Neutrophil (primary cell): Measurements from ENCODE around the gene TMEM130.

Experiments
- H3K27ac ChIP-seq: fragments of 200-600 bp; sonication (generic); 2 replicates; pipeline ENCODE4 v1.5.1; 2016; ENCODE audit warnings: mild to moderate bottlenecking, moderate library complexity
- H3K27me3 ChIP-seq: fragments of 200-600 bp; sonication (generic); 2 replicates; pipeline ENCODE4 v1.6.0; 2016; ENCODE audit warnings: mild to moderate bottlenecking
- H3K36me3 ChIP-seq: fragments of 200-600 bp; sonication (generic); 2 replicates; pipeline ENCODE4 v1.5.1; 2017
- H3K4me1 ChIP-seq, 2 experiments: fragments of 200-600 bp in 1 of 2; sonication (generic) in 1 of 2; 1 replicate in 1 of 2; 2 replicates in 1 of 2; pipeline versions ENCODE4 v1.5.1 to v1.6.1; 2013 to 2016; ENCODE audit warnings: low read depth in 1 of 2, low read length in 1 of 2, mild to moderate bottlenecking in 1 of 2, moderate library complexity in 1 of 2; ENCODE audit not compliant: control insufficient read depth in 1 of 2, insufficient read depth in 1 of 2
- H3K4me3 ChIP-seq, 2 experiments: fragments of 200-600 bp in 1 of 2; sonication (generic) in 1 of 2; 1 replicate in 1 of 2; 2 replicates in 1 of 2; pipeline ENCODE4 v1.5.1; 2013 to 2016; ENCODE audit warnings: low read depth in 1 of 2, low read length in 1 of 2, mild to moderate bottlenecking in 1 of 2, moderate library complexity in 1 of 2
- H3K9me3 ChIP-seq: fragments of 200-600 bp; sonication (generic); 2 replicates; pipeline ENCODE4 v1.5.1; 2016
- TF ChIP-seq, protein P1 (sequence below): fragments of 200-600 bp; sonication (generic); IDR thresholded peaks from 2 replicates; pipeline ENCODE4 v1.5.1; 2016; ENCODE audit warnings: antibody characterized with exemption

Gene TMEM130

DNA sequence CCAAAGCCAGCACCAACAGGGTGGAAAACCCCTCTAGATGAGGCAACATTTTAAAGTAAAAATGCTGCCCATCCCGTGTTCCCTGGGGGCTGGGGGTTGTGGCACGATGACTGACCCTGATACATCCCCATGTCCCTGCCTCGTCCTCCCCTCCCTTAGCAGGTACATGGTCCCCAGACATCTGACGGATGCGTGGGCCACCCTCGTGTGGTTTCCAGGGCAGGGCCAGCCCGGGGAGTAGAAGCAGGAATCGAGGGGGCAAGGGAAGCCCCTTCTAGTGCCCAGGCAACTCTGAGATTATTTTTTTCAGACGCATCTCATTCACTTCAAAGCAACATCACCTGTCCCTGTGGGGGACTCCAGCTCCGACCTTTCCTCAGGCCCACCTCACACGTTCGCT, 3.5 kb downstream of the TMEM130 start:
- Histone ChIP-seq H3K9me3 (no peaks in the 10 kb centered on the region), H3K27me3 (peaks cover 78% of the 10 kb centered on the region), H3K27ac (no peak overlapping the region), H3K36me3 (no peaks in the 10 kb centered on the region), H3K4me3 (no peak overlapping the region), H3K4me1 (peaks cover 23 to 31% of the 10 kb centered on the region in 2 experiments)
- TF ChIP-seq, protein P1, sequence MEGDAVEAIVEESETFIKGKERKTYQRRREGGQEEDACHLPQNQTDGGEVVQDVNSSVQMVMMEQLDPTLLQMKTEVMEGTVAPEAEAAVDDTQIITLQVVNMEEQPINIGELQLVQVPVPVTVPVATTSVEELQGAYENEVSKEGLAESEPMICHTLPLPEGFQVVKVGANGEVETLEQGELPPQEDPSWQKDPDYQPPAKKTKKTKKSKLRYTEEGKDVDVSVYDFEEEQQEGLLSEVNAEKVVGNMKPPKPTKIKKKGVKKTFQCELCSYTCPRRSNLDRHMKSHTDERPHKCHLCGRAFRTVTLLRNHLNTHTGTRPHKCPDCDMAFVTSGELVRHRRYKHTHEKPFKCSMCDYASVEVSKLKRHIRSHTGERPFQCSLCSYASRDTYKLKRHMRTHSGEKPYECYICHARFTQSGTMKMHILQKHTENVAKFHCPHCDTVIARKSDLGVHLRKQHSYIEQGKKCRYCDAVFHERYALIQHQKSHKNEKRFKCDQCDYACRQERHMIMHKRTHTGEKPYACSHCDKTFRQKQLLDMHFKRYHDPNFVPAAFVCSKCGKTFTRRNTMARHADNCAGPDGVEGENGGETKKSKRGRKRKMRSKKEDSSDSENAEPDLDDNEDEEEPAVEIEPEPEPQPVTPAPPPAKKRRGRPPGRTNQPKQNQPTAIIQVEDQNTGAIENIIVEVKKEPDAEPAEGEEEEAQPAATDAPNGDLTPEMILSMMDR, result no peak

DNA sequence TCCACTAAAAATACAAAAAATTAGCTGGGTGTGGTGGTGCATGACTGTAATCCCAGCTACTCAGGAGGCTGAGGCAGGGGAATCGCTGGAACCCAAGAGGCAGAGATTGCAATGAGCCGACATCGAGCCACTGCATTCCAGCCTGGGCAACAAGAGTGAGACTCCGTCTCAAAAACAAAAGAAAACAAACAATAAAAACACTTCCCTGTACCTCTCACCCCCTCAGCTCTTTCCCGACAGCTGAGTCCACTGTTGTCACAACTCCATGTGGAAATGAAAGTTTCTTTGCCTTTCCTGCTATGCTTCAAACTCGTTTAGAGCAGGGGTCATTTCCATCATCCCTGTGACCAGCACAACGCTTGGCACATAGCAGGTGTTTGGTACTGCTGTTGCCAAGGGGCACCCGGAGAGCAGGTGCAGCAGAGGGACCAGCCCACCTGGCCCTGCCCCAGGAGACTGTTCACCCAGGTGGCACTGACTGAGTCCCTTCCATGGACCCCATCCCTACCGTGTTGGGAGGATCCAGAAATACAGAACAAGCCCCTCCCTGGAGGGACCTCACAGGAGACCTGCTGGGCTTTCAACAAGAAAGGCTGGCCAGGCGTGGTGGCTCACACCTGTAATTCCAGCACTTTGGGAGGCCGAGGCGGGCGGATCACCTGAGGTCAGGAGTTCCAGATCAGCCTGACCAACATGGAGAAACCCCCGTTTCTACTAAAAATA, 4.9 kb downstream of the TMEM130 start:
- H3K36me3 ChIP-seq, result no peaks in the 10 kb centered on the region
- H3K9me3 ChIP-seq, result no peaks in the 10 kb centered on the region
- TF ChIP-seq, protein P1, result no peak
- H3K4me1 ChIP-seq, result peaks cover 28 to 40% of the 10 kb centered on the region in 2 experiments
- no peak overlapping the region for H3K4me3 ChIP-seq
- H3K27me3 ChIP-seq, result peaks cover 66% of the 10 kb centered on the region
- no peak overlapping the region for H3K27ac ChIP-seq

DNA sequence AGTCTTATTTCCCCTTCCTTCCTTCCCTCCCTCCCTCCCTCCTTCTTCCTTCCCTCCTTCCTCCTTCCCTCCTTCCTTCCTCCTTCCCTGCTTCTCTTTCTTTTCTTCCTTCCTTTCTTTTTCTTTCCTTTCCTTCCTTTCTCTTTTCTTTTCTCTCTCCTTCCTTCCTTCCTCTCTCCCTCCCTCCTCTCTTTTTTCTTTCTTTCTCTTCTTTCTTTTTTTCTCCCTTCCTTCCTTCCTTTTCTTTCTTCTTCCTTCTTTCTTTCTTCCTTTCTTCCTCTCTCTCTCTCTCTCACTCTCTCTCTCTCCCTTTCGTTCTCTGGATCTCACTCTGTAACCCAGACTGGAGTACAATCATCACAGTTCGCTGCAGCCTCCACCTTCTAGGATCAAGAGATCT, 6.2 kb downstream of the TMEM130 start:
- H3K9me3 ChIP-seq, result no peaks in the 10 kb centered on the region
- TF ChIP-seq, protein P1, result no peak
- no peaks in the 10 kb centered on the region for H3K36me3 ChIP-seq
- H3K4me3 ChIP-seq, result no peak overlapping the region
- no peak overlapping the region for H3K27ac ChIP-seq
- peaks cover 20 to 29% of the 10 kb centered on the region in 2 experiments for H3K4me1 ChIP-seq
- H3K27me3 ChIP-seq, result peaks cover 62% of the 10 kb centered on the region

DNA sequence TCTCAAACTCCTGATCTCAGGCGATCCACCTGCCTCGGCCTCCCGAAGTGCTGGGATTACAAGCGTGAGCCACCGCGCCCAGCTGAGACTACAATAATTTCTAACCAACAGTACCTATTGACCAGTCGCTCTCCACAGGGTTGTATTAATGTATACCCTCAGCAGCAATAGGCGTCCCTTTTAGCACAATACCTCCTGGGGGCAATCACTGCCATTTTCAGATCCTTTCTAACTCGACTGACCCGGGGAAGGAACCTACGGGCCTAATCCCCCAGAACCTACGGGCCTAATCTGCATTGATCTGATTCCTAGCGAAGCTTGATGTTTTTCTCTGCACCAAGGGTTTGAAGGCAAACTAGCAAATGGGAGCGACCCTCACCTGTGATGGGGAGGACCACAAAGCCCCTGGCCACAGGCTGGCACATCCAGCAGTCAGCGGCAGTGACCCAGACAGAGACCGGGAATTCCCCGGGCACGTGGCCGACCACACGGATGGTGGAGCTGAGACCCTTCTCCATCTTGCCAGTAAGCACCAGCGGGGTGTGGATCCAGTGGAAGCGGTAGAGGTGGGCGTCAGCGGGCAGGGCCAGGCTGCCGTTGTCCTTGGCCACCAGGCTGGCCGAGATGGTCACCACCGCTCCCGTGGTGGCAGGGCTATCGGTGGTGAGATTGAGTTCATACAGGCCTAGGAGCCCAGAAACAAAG, 6.9 kb downstream of the TMEM130 start:
- H3K36me3 ChIP-seq, result no peaks in the 10 kb centered on the region
- TF ChIP-seq, protein P1, result no peak
- no peaks in the 10 kb centered on the region for H3K9me3 ChIP-seq
- H3K4me1 ChIP-seq, result peaks cover 20 to 25% of the 10 kb centered on the region in 2 experiments
- no peak overlapping the region for H3K27ac ChIP-seq
- H3K27me3 ChIP-seq, result peaks cover 62% of the 10 kb centered on the region
- H3K4me3 ChIP-seq, result no peak overlapping the region

DNA sequence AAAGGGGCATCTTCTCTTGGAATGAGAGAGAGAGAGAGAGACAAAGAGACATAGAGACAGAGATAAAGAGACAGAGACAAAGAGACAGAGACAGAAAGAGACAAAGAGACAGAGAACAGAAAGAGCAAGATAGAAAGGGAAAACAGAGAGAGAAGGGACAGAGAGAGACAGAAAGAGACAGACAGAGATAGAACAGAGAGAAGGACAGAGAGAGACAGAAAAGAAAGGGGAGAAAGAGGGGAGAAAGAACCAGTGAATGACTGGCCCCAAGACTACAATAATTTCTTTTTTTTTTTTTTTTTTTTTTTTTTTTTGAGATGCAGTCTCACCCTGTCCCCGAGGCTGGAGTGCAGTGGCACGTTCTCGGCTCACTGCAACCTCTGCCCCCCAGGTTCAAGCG, 7.6 kb downstream of the TMEM130 start:
- H3K9me3 ChIP-seq, result no peaks in the 10 kb centered on the region
- H3K27me3 ChIP-seq, result peaks cover 62% of the 10 kb centered on the region
- no peak overlapping the region for H3K4me3 ChIP-seq
- no peak overlapping the region for H3K27ac ChIP-seq
- H3K4me1 ChIP-seq, result peaks cover 20 to 25% of the 10 kb centered on the region in 2 experiments
- TF ChIP-seq, protein P1, result no peak
- no peaks in the 10 kb centered on the region for H3K36me3 ChIP-seq
